Measurements from ENCODE around the gene COPS8. TPM values are rescaled to one million over a fixed set of nuclear protein-coding genes. Genes with fewer than 3 reads are reported as not detected.

COPS8 gene
- polyA plus RNA-seq, 1 of the 3 experiments (the other 2 are of a cell fraction) = 107 TPM

DNA sequence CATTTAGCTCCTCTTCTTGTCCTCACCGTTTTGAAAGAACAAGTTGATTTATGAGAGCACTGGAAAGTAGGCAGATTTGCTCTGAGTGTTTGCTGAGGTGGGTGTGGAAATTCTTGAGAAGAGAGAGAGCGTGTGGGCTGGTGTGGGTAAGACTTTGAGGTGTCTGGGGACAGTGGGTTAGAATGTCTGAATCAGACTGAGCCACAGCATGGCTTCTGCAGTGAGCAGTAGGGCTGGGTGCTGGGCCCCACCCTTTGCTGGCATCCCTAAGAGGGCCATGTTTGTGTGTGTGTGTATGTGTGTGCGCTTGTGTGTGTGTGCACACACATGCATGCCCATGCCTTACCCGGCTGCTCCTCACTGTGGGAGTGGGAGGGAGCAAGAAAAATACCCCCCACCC is 63.7 kb downstream of the COPS8 start:
- H3K27me3 ChIP-seq (ENCODE audit: insufficient read depth) = no peaks in the 10 kb centered on the region
- H3K9me3 ChIP-seq = 0 out of 2 replicates have a peak, but pooled peaks cover 21% of the 10 kb centered on the region
- H4K20me1 ChIP-seq (ENCODE audit: insufficient read depth) = no peaks in the 10 kb centered on the region
- no peaks in the 10 kb centered on the region for H3K79me2 ChIP-seq (ENCODE audit: insufficient read depth)
- H3K9me2 ChIP-seq = no peaks in the 10 kb centered on the region
- CTCF ChIA-PET = interaction anchor here (1.1 to 2.2 kb wide), 5 partner anchors 16 to 422 kb away, joined by 3 to 8 read pairs (median 4); no protein-coding TSS in a partner anchor
- peaks cover 0 to 6% of the 10 kb centered on the region in 2 experiments for H3K36me3 ChIP-seq (replicated peaks in 1 of 2; ENCODE audit: control insufficient read depth in 1 of 2, insufficient read depth in 2 of 2, low read length in 1 of 2)
- H2AFZ ChIP-seq (ENCODE audit: low read depth) = no peak overlapping the region
- H3K4me3 ChIP-seq (ENCODE audit: low read depth in 2 of 2, low read length in 1 of 2) = no peak overlapping the region
- no peak for TF ChIP-seq MEF2A (IDR thresholded peaks at IDR 0.05; ENCODE audit: borderline replicate concordance, low read depth)
- TF ChIP-seq MXI1 (IDR thresholded peaks at IDR 0.05; ENCODE audit: low read depth, low read length) = no peak
- TF ChIP-seq, protein P1, sequence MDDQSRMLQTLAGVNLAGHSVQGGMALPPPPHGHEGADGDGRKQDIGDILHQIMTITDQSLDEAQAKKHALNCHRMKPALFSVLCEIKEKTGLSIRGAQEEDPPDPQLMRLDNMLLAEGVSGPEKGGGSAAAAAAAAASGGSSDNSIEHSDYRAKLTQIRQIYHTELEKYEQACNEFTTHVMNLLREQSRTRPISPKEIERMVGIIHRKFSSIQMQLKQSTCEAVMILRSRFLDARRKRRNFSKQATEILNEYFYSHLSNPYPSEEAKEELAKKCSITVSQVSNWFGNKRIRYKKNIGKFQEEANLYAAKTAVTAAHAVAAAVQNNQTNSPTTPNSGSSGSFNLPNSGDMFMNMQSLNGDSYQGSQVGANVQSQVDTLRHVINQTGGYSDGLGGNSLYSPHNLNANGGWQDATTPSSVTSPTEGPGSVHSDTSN (IDR thresholded peaks at IDR 0.05) = no peak
- TF ChIP-seq EZH2phosphoT487 (IDR thresholded peaks at IDR 0.05; ENCODE audit: borderline replicate concordance, low read depth) = no peak
- no peak for TF ChIP-seq CHD2 (IDR thresholded peaks at IDR 0.05; ENCODE audit: low read length, partially characterized antibody)
- TF ChIP-seq RXRA (IDR thresholded peaks at IDR 0.05; ENCODE audit: borderline replicate concordance, low read depth) = no peak
- TF ChIP-seq RAD21 (IDR thresholded peaks at IDR 0.05; ENCODE audit: low read length) = no peak
- TF ChIP-seq NRF1 (IDR thresholded peaks at IDR 0.05; ENCODE audit: low read depth, low read length) = no peak
- POLR2A ChIA-PET = no interaction called here
- WGBS (ENCODE audit: low lambda C conversion rate) = 50% methylated on average over 2 of the region's 4 CpGs
- no peak overlapping the region for H3K27ac ChIP-seq (ENCODE audit: low read depth in 2 of 2, low read length in 1 of 2)
- H3K4me2 ChIP-seq = no peak overlapping the region
- H3K4me1 ChIP-seq (ENCODE audit: control insufficient read depth in 1 of 2, insufficient read depth in 2 of 2, low read depth in 1 of 2, low read length in 1 of 2) = no peaks in the 10 kb centered on the region
- H3K9ac ChIP-seq = no peak overlapping the region
- peaks cover 22% of the 10 kb centered on the region for H3F3A ChIP-seq (replicated peaks; ENCODE audit: insufficient read depth)
- no peak for DNase-seq

Data from SK-N-SH (cell line).